Activated CD8-positive, alpha-beta memory T cell treated with anti-CD3 and anti-CD28 coated beads for 1 hour (primary cell): ENCODE results near the gene ARL8B.
"Not testable (repeated sequence)": the region's sequence is repeated elsewhere in the genome, so short reads cannot be mapped to it uniquely, and the experiment has no call there.

Source experiments
- DNase-seq, 2 donors: peaks; one replicate each; pipeline ENCODE4 v3.0.0-alpha.2; 2020; ENCODE audit warnings: low read depth in 1 of 2; ENCODE audit errors: extremely low read depth in 1 of 2

ARL8B gene

GRCh38 chr3:5122030-5122740, at the start of gene ARL8B:
ARL8B (plus strand) TSS chr3:5122292; CDS start chr3:5122466, 174 bp downstream.
- DNase-seq = peak; percentile 67 to 88

DNA sequence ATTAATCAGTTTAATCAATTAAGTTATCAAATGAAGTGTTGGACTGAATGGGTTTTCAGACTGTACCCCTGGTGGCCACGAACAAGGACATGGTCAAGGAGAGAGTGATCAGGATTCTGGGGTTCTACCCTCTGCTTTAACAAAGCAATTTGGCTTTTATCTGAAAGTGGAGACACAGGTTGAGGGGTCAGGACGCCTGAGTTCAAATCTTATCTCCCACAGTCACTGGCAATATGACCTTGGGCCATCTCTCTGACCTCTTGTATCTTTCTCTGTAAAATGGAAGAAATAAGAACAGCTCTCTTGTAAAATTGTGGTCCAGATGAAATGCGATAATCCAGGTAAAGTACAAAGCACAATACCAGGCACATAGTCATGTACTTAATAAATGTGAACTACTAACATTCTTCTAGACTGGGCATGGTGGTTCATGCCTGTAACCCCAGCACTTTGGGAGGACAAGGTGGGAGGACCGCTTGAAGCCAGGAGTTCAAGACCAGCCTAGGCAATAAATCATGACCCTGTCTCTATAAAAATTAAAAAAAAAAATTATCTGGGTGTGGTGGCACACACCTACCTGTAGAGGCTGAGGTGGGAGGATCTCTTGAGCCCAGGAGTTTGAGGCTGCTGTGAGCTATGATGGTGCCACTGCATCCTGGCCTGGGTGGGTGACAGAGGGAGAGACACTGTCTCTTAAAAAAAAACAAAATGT, 48.6 kb upstream of the ARL8B start:
- no peak for DNase-seq

DNA sequence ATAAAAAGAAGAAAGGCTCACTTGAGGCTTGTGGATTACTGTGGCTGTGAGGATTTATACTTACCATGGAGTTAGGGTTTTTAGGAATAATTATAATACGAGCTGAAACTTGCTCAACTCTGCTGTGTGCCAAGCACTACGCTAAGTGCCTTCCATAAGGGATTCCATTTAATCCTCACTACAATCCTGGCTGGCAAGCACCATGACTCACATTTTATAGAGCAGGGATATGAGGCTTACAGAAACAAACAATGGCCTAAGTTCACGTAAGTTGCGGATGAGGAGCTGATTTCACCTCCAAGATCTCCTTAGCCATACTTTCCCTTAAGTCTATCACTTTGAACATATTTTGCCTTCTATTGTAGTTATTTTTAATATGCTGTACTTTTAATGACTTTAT, 43.9 kb upstream of the ARL8B start:
- DNase-seq = no peak

DNA sequence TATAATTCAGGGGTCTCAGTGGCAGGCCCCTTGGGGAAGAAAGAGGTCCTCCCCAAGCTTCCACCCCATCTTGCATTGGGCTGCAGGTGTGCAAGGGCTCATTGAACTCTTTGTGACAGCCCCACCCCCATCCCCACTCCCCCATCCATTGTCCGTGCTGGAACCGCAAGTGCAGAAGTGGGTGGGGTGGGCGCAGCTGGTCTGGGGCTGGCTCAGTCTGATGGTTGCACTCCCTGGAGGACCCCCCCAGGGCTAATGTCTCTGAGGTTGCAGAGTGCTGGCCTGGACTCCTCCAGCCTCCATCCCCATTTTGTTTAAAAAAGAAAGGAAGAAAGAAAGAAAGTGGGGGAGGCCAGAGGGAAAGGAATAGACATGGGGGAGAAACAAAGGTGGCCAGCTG, 42.3 kb upstream of the ARL8B start:
- no peak for DNase-seq

- DNase-seq = no peak
Observed at GRCh38 chr3:5080779-5081550, 41.1 kb upstream of the ARL8B start.

GRCh38 chr3:5081973-5082788, 39.9 kb upstream of the ARL8B start:
- not testable (repeated sequence) for DNase-seq

GRCh38 chr3:5082789-5083115, 39.3 kb upstream of the ARL8B start:
- DNase-seq = no peak

- no peak for DNase-seq
Observed at GRCh38 chr3:5084224-5084623, 37.9 kb upstream of the ARL8B start.

DNA sequence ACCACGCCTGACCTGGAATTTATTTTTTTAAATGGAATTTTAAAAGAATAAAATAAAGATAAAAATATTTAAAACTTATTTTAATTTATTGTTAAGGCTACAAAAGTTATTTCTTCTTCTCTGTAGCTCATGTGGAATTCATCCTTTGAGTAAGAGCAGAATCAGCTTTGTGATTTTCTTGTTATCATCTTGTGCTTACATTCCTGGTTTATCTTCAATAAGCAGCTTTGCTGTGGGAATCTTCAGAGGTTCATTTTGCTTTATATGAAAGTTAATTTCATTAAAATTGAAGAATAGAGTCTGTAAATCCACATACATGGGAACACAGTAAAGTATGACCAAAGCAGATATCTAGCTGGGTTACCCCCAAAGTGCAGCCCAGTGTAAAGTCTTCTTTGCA, 35.4 kb upstream of the ARL8B start:
- no peak for DNase-seq

DNA sequence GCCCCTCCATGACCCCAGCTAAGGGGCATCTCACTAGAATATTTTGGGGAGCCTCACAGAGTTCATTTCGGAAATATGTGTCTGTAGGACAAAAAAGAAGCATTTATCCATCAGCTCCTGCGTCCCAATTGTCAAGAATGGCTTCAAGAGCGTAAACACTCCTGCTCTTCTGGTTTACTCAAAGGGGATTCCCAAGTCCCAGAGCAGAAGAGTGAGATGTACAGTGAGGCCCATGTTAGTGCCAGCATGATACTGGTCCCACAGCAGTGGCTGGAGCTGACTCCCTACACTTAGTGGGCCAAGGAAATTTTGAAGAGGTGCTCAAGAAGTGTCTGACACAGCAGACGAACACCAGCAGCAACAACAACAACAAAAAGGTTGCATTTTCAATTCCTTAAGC, 34.9 kb upstream of the ARL8B start:
- DNase-seq = no peak

DNA sequence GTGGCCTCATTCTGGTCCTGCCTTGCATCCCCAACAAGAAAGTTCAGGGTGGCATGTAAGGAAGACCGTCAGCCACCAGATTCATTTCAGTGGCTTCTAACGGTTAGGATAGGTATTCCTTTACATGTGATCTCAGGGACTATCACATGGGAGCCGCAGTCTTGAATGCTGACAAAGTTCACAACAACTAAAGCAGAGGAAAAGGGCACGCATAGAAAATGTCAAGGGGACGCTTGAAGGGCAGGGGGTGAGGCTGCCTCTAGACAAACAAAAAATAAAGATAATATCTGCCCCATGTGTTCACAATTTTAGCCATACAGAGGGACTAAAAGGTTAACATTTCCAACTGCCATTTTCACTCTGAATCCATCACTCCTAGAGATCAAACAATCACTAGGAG, 31.9 kb upstream of the ARL8B start:
- DNase-seq = no peak

- DNase-seq = no peak
Observed at GRCh38 chr3:5092018-5092417, 30.1 kb upstream of the ARL8B start.

DNA sequence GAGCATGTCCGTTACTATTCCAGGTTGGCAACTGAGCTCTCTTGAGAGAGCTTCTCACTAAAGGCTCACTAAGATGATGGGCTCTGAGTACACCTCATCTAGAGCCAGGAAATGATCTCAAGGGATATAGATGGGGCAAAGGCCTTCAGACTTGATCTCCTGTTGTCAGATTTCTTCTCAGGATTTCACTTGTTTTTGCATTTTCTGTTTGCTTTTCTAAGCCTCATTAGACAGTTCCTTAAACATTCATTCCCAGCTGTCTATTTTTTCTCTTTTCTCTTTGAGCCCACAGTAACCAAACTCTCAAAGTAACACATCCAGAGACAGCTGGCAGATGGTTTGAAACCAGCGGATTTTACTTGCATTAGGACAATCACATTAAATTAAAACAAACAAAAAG, 28.4 kb upstream of the ARL8B start:
- DNase-seq = no peak

- no peak for DNase-seq
Observed at GRCh38 chr3:5095886-5096285, 26.2 kb upstream of the ARL8B start.

DNA sequence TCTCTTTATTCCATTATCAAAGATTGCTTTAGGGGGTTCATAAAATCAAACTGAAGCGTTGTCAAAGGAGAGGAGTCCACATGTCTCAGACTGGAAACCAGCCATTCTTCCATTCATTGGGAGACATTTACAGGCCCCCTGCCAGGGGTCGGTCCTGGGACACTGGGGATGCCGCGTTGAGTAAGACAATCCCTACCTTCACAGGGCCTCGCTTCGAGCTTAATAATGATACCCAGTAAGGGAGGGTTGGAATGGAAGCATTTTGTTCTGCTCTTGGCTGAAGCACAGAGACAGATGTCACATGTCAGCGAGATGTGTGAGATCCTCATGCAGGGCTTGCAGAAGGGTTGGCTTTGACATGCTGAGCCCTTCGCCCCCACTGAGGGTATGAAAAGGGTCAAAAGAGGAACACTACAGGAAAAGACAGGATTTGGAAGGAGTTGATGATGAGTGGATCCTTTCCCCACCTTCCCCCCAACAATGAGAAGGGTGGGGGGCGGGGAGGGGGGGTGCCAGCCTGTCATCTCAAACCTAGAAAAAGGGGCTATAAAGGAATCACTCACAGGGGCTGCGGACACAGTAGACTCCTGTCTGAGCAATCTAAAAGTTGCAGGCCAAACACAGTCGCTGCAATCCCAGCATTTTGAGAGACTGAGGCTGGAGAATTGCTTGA, 25.6 kb upstream of the ARL8B start:
- DNase-seq = no peak

GRCh38 chr3:5098346-5098745, 23.7 kb upstream of the ARL8B start:
- DNase-seq = no peak

- no peak for DNase-seq
Observed at GRCh38 chr3:5102532-5102931, 19.6 kb upstream of the ARL8B start.

- DNase-seq = no peak
Observed at GRCh38 chr3:5103743-5104142, 18.3 kb upstream of the ARL8B start.

GRCh38 chr3:5105050-5105449, 17.0 kb upstream of the ARL8B start:
- no peak for DNase-seq

- not testable (repeated sequence) for DNase-seq
Observed at GRCh38 chr3:5106371-5106770, 15.7 kb upstream of the ARL8B start.

DNA sequence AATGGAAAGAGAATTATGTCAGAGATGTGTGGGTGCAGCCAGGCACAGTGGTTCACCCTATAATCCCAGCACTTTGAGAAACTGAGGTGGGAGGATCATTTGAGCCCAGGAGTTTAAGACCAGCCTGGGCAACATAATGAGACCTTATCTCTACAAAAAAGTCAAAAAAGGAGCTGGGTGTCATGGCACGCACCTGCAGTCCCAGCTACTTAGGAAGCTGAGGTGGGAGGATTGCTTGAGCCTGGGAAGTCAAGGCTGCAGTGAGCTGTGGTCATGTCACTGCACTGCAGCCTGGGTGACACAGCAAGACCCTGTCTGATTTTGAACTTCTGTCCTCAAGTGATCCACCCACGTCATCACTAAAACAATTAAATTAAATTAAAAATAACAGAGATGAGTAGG, 15.2 kb upstream of the ARL8B start:
- not testable (repeated sequence) for DNase-seq
